ENCODE measurements around the gene SPTBN2. TPM values are rescaled to one million over a fixed set of nuclear protein-coding genes. Genes with fewer than 3 reads are reported as not detected.

Gene SPTBN2
- total RNA-seq, 1 experiment from 2014 or later = 28.5 TPM

GRCh38 chr11:66639066-66639813 lies 89.8 kb downstream of the SPTBN2 start:
- peak; percentile 27 for DNase-seq (ENCODE audit: low read depth)

GRCh38 chr11:66638177-66639065 lies 90.6 kb downstream of the SPTBN2 start, which contains the start of gene RBM4:
Gene RBM4, plus strand, starts transcription at chr11:66638703. Its CDS starts 1,009 bp downstream, at chr11:66639712.
- DNase-seq (ENCODE audit: low read depth) = peak; percentile 99

- DNase-seq (ENCODE audit: low read depth) = no peak
Observed at GRCh38 chr11:66637557-66638176, 91.3 kb downstream of the SPTBN2 start.

GRCh38 chr11:66636411-66636810 lies 92.6 kb downstream of the SPTBN2 start:
- no peak for DNase-seq (ENCODE audit: low read depth)

Other genes with a start within 250 kb of the SPTBN2 start
- 77.5 and 84.0 TPM in 2 replicates for gene DPP3, start 248.8 kb downstream of the SPTBN2 start, total RNA-seq (2014; rRNA removed; shearing (Covaris generic))
- gene BBS1, start 218.6 kb downstream of the SPTBN2 start, total RNA-seq (2014; rRNA removed; shearing (Covaris generic)) = 3.9 and 15.7 TPM in 2 replicates
- gene ZDHHC24, start 183.2 kb downstream of the SPTBN2 start, total RNA-seq (2014; rRNA removed; shearing (Covaris generic)) = 8.7 and 10.6 TPM in 2 replicates
- gene ACTN3, start 182.3 kb downstream of the SPTBN2 start, total RNA-seq (2014; rRNA removed; shearing (Covaris generic)) = not detected in 2 replicates
- gene CTSF, start 160.6 kb downstream of the SPTBN2 start, total RNA-seq (2014; rRNA removed; shearing (Covaris generic)) = 7.5 and 9.5 TPM in 2 replicates
- gene CCDC87, start 136.2 kb downstream of the SPTBN2 start, total RNA-seq (2014; rRNA removed; shearing (Covaris generic)) = 0.27 TPM in 1 of 2 replicates, not detected in the other
- gene CCS, start 136.0 kb downstream of the SPTBN2 start, total RNA-seq (2014; rRNA removed; shearing (Covaris generic)) = 15.0 and 18.1 TPM in 2 replicates
- 37.5 and 45.5 TPM in 2 replicates for gene RBM14, start 112.6 kb downstream of the SPTBN2 start, total RNA-seq (2014; rRNA removed; shearing (Covaris generic))
- 87.1 and 107 TPM in 2 replicates for gene RBM4, start 90.5 kb downstream of the SPTBN2 start, total RNA-seq (2014; rRNA removed; shearing (Covaris generic))
- gene RBM4B, start 51.3 kb downstream of the SPTBN2 start, total RNA-seq (2014; rRNA removed; shearing (Covaris generic)) = 12.7 and 12.9 TPM in 2 replicates
- gene RCE1, start 114.2 kb upstream of the SPTBN2 start, total RNA-seq (2014; rRNA removed; shearing (Covaris generic)) = 21.3 and 24.2 TPM in 2 replicates
- gene LRFN4, start 127.8 kb upstream of the SPTBN2 start, total RNA-seq (2014; rRNA removed; shearing (Covaris generic)) = 21.5 and 23.9 TPM in 2 replicates
- gene PC, start 229.2 kb upstream of the SPTBN2 start, total RNA-seq (2014; rRNA removed; shearing (Covaris generic)) = 15.2 and 28.4 TPM in 2 replicates
- not detected in 2 replicates for gene C11orf86, start 246.1 kb upstream of the SPTBN2 start, total RNA-seq (2014; rRNA removed; shearing (Covaris generic))

Data from Daoy (cell line).